Esophagus muscularis mucosa (tissue), 4 donors: Measurements from ENCODE around the gene SLC24A3. TPM values are rescaled to one million over a fixed set of nuclear protein-coding genes. Genes with fewer than 3 reads are reported as not detected.

Source experiments
- DNase-seq: peaks from one replicate; pipeline ENCODE4 v3.0.0-alpha.2; 2017; ENCODE audit errors: extremely low spot score
- H3K27ac ChIP-seq, 4 donors: fragments of 200-600 bp; sonication (generic); replicated peaks in 1 of 4; 1 replicate in 3 of 4; 2 replicates in 1 of 4; pipeline ENCODE4 v1.5.1; 2016 to 2019; ENCODE audit warnings: mild to moderate bottlenecking in 1 of 4
- H3K27me3 ChIP-seq, 4 donors: fragments of 200-600 bp; sonication (generic); one replicate each; pipeline versions ENCODE4 v1.5.1 to v1.6.0; 2016 to 2019
- H3K36me3 ChIP-seq, 4 donors: fragments of 200-600 bp; sonication (generic); one replicate each; pipeline ENCODE4 v1.5.1; 2016 to 2019
- H3K4me1 ChIP-seq, 4 donors: fragments of 200-600 bp; sonication (generic); one replicate each; pipeline ENCODE4 v1.5.1; 2016 to 2019
- H3K4me3 ChIP-seq, 4 donors: fragments of 200-600 bp; sonication (generic); 1 replicate in 2 of 4; 2 replicates in 2 of 4; pipeline ENCODE4 v1.5.1; 2016 to 2019; ENCODE audit warnings: mild to moderate bottlenecking in 4 of 4, moderate library complexity in 1 of 4
- H3K9me3 ChIP-seq, 4 donors: fragments of 200-600 bp; sonication (generic); 1 replicate in 3 of 4; 2 replicates in 1 of 4; pipeline ENCODE4 v1.5.1; 2016 to 2019
- EP300 ChIP-seq: sonication (generic); formaldehyde crosslinking; IDR thresholded peaks from one replicate; pipeline ENCODE4 v1.6.1; 2017; ENCODE audit warnings: antibody characterized with exemption
- POLR2A ChIP-seq: fragments of 450-650 bp; IDR thresholded peaks from one replicate; pipeline ENCODE4 v1.6.1; 2017; ENCODE audit warnings: antibody characterized with exemption, moderate library complexity, mild to moderate bottlenecking, low read depth
- POLR2AphosphoS5 ChIP-seq, 2 donors: sonication (generic); formaldehyde crosslinking; IDR thresholded peaks; one replicate each; pipeline ENCODE4 v1.6.1; 2017; ENCODE audit warnings: antibody characterized with exemption in 2 of 2
- WGBS: methylation state at CpG from one replicate; pipeline ENCODE4 v1.1.5; 2018; 5-methylcytosine and 5-hydroxymethylcytosine counted together
- intact Hi-C: fragments of 100-400 bp; cut with DNase I; formaldehyde crosslinking; loops from one replicate; pipeline ENCODE4 v1.15.1; 2023
- total RNA-seq, 4 donors: library from RNA; depleted of rRNA; stranded (reverse); fragments of >200 nt; gene quantifications; one replicate each; pipeline versions ENCODE4 v1.1.0 to v1.2.1, GENCODE V29; 2016
- TF ChIP-seq, protein P1 (sequence below), 3 experiments: fragments of 200-600 bp in 2 of 3; fragments of 450-650 bp in 1 of 3; sonication (generic) in 2 of 3; IDR thresholded peaks; one replicate each; pipeline ENCODE4 v1.5.1; 2017 to 2019; ENCODE audit warnings: antibody characterized with exemption in 3 of 3, mild to moderate bottlenecking in 2 of 3, moderate library complexity in 1 of 3

Gene SLC24A3
- total RNA-seq, 4 donors from 2014 or later, result 4.6 to 11.5 (median 6.6) TPM

GRCh38 chr20:19582782-19583181 lies 370.3 kb downstream of the SLC24A3 start:
- intact Hi-C loops, result loop anchor here (2.0 kb wide), 1 partner anchor 376 kb away; no protein-coding TSS in a partner anchor
- DNase-seq, result no peak
- no peak overlapping the region for H3K27ac ChIP-seq
- no peaks in the 10 kb centered on the region for H3K4me1 ChIP-seq
- H3K4me3 ChIP-seq, result no peak overlapping the region
- no peaks in the 10 kb centered on the region for H3K27me3 ChIP-seq
- no peaks in the 10 kb centered on the region for H3K9me3 ChIP-seq
- WGBS, result 89% methylated on average over 7 of the region's 7 CpGs
- H3K36me3 ChIP-seq, result peaks cover 0 to 5% (median 0%) of the 10 kb centered on the region in 4 donors
- no peak for TF ChIP-seq POLR2AphosphoS5 (IDR thresholded peaks at IDR 0.05)
- no peak for TF ChIP-seq EP300
- TF ChIP-seq POLR2A, result no peak
- TF ChIP-seq, protein P1, sequence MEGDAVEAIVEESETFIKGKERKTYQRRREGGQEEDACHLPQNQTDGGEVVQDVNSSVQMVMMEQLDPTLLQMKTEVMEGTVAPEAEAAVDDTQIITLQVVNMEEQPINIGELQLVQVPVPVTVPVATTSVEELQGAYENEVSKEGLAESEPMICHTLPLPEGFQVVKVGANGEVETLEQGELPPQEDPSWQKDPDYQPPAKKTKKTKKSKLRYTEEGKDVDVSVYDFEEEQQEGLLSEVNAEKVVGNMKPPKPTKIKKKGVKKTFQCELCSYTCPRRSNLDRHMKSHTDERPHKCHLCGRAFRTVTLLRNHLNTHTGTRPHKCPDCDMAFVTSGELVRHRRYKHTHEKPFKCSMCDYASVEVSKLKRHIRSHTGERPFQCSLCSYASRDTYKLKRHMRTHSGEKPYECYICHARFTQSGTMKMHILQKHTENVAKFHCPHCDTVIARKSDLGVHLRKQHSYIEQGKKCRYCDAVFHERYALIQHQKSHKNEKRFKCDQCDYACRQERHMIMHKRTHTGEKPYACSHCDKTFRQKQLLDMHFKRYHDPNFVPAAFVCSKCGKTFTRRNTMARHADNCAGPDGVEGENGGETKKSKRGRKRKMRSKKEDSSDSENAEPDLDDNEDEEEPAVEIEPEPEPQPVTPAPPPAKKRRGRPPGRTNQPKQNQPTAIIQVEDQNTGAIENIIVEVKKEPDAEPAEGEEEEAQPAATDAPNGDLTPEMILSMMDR (IDR thresholded peaks at IDR 0.05), result no peak

- DNase-seq, result no peak
- intact Hi-C loops, result loop anchor here (2.0 kb wide), 1 partner anchor 377 kb away; no protein-coding TSS in a partner anchor
- H3K36me3 ChIP-seq, result peaks cover 0 to 5% (median 0%) of the 10 kb centered on the region in 4 donors
- peaks cover 0 to 4% (median 2%) of the 10 kb centered on the region in 4 donors for H3K4me1 ChIP-seq
- H3K4me3 ChIP-seq, result no peak overlapping the region
- no peak overlapping the region for H3K27ac ChIP-seq
- TF ChIP-seq, protein P1 (IDR thresholded peaks at IDR 0.05), result peak; percentile 81 to 86 (median 83)
- TF ChIP-seq EP300, result no peak
- 69% methylated on average over 10 of the region's 12 CpGs for WGBS
- H3K9me3 ChIP-seq, result no peaks in the 10 kb centered on the region
- no peaks in the 10 kb centered on the region for H3K27me3 ChIP-seq
Observed at GRCh38 chr20:19583532-19584175, 371.2 kb downstream of the SLC24A3 start.

GRCh38 chr20:19588241-19588640 lies 375.8 kb downstream of the SLC24A3 start:
- TF ChIP-seq POLR2AphosphoS5 (IDR thresholded peaks at IDR 0.05) (no peak), EP300 (no peak), POLR2A (no peak)
- TF ChIP-seq, protein P1 (IDR thresholded peaks at IDR 0.05), result no peak
- Histone ChIP-seq H3K27me3 (no peaks in the 10 kb centered on the region), H3K36me3 (peaks cover 0 to 5% (median 0%) of the 10 kb centered on the region in 4 donors), H3K27ac (no peak overlapping the region), H3K4me1 (peaks cover 0 to 13% (median 11%) of the 10 kb centered on the region in 4 donors), H3K4me3 (no peak overlapping the region), H3K9me3 (no peaks in the 10 kb centered on the region)
- 100% methylated on average over 4 of the region's 4 CpGs for WGBS
- intact Hi-C loops, result loop anchor here (2.0 kb wide), 1 partner anchor 75 kb away; no protein-coding TSS in a partner anchor
- no peak for DNase-seq

- TF ChIP-seq EP300 (no peak), POLR2AphosphoS5 (IDR thresholded peaks at IDR 0.05) (no peak)
- TF ChIP-seq, protein P1 (IDR thresholded peaks at IDR 0.05), result peak; percentile 24 to 40 (median 31)
- H3K27me3 ChIP-seq, result no peaks in the 10 kb centered on the region
- H3K4me1 ChIP-seq, result peaks cover 0 to 13% (median 11%) of the 10 kb centered on the region in 4 donors
- H3K36me3 ChIP-seq, result peaks cover 0 to 5% (median 0%) of the 10 kb centered on the region in 4 donors
- H3K27ac ChIP-seq, result no peak overlapping the region
- no peak overlapping the region for H3K4me3 ChIP-seq
- no peak for DNase-seq
- intact Hi-C loops, result loop anchor here (2.0 kb wide), 1 partner anchor 74 kb away; no protein-coding TSS in a partner anchor
- no peaks in the 10 kb centered on the region for H3K9me3 ChIP-seq
- 45% methylated on average over 5 of the region's 5 CpGs for WGBS
Observed at GRCh38 chr20:19588732-19589131, 376.3 kb downstream of the SLC24A3 start.
